CD4-positive, alpha-beta memory T cell (primary cell): ENCODE data around the gene ARL10. TPM values are rescaled to one million over a fixed set of nuclear protein-coding genes. Genes with fewer than 3 reads are reported as not detected.

Experiments used
- CTCF ChIA-PET: fragments of 350-600 bp; sonication (Branson Sonifier 250); formaldehyde crosslinking; loops from one replicate; lab custom pipeline; 2021; ENCODE audit warnings: inconsistent platforms; ENCODE audit not compliant: partially characterized antibody; lab: Charles Lee
- POLR2A ChIA-PET: fragments of 350-600 bp; sonication (Branson Sonifier 250); formaldehyde crosslinking; loops from one replicate; lab custom pipeline; 2021; ENCODE audit not compliant: partially characterized antibody; lab: Charles Lee
- DNase-seq, 5 donors: peaks; one replicate each; pipeline versions ENCODE4 v3.0.0 to v3.0.0-alpha.2; 2020 to 2022; ENCODE audit warnings: mixed read lengths in 1 of 5
- H3K27ac ChIP-seq: one replicate; pipeline ENCODE4 v1.7.0; 2013; ENCODE audit warnings: low read depth, low read length
- H3K27me3 ChIP-seq: 2 replicates; pipeline ENCODE4 v1.7.0; 2013; ENCODE audit warnings: mild to moderate bottlenecking, low read length, moderate library complexity; ENCODE audit not compliant: insufficient read depth
- H3K36me3 ChIP-seq: 2 replicates; pipeline ENCODE4 v1.7.0; 2013; ENCODE audit warnings: mild to moderate bottlenecking, low read length, moderate library complexity; ENCODE audit not compliant: insufficient read depth
- H3K4me1 ChIP-seq: 2 replicates; pipeline ENCODE4 v1.7.0; 2013; ENCODE audit warnings: mild to moderate bottlenecking, low read length, moderate library complexity; ENCODE audit not compliant: insufficient read depth
- H3K4me3 ChIP-seq, 2 donors: one replicate each; pipeline ENCODE4 v1.7.0; 2013; ENCODE audit warnings: low read length in 2 of 2, mild to moderate bottlenecking in 1 of 2
- H3K9me3 ChIP-seq, 2 donors: one replicate each; pipeline ENCODE4 v1.7.0; 2013; ENCODE audit warnings: low read length in 2 of 2, control low read depth in 1 of 2; ENCODE audit not compliant: control insufficient read depth in 1 of 2
- H3K27ac Mint-ChIP-seq, 7 donors: one replicate each; pipeline ENCODE4 v1.8.0; 2020 to 2021; ENCODE audit warnings: mixed read lengths in 7 of 7, mild to moderate bottlenecking in 6 of 7, inconsistent platforms in 3 of 7, moderate library complexity in 3 of 7
- H3K27me3 Mint-ChIP-seq, 2 donors: one replicate each; pipeline ENCODE4 v1.8.0; 2020 to 2021; ENCODE audit warnings: mixed read lengths in 2 of 2
- H3K36me3 Mint-ChIP-seq, 2 donors: one replicate each; pipeline ENCODE4 v1.8.0; 2020 to 2021; ENCODE audit warnings: mixed read lengths in 2 of 2, inconsistent platforms in 1 of 2, mild to moderate bottlenecking in 1 of 2
- H3K4me1 Mint-ChIP-seq, 4 donors: one replicate each; pipeline ENCODE4 v1.8.0; 2020 to 2021; ENCODE audit warnings: mixed read lengths in 4 of 4, mild to moderate bottlenecking in 1 of 4
- H3K4me3 Mint-ChIP-seq, 8 donors: one replicate each; pipeline ENCODE4 v1.8.0; 2020 to 2021; ENCODE audit warnings: mixed read lengths in 8 of 8, mild to moderate bottlenecking in 7 of 8, moderate library complexity in 6 of 8, inconsistent platforms in 3 of 8
- H3K9me3 Mint-ChIP-seq, 8 donors: one replicate each; pipeline ENCODE4 v1.8.0; 2020 to 2021; ENCODE audit warnings: mixed read lengths in 8 of 8, mild to moderate bottlenecking in 5 of 8, inconsistent platforms in 3 of 8, moderate library complexity in 1 of 8
- intact Hi-C: fragments of 100-400 bp; cut with micrococcal nuclease; formaldehyde crosslinking; loops from one replicate; pipeline ENCODE4 v1.15.1; 2023
- polyA plus RNA-seq, 2 donors: library from polyadenylated mRNA; unstranded; fragments of 300-500 nt; fragmentation: Illumina TruSeq; gene quantifications; one replicate each; pipeline ENCODE4 v1.2.3, GENCODE V29; 2021
- total RNA-seq, 2 experiments: library from RNA; stranded (reverse); gene quantifications; one replicate each; pipeline ENCODE4 v1.2.3, GENCODE V29; 2021

ARL10 gene
- total and polyA plus RNA-seq, 4 experiments from 2014 or later = 0.60 to 17.9 (median 7.9) TPM

- peak in 1 of 5 donors; percentile 4 for DNase-seq
- Histone ChIP-seq H3K4me1 (peaks cover 39% of the 10 kb centered on the region), H3K9me3 (no peaks in the 10 kb centered on the region), H3K27ac (peak overlapping the region; percentile 78), H3K36me3 (peaks cover 9% of the 10 kb centered on the region), H3K27me3 (no peaks in the 10 kb centered on the region), H3K4me3 (peak overlapping the region; percentile 91 to 97)
- H3K4me3 Mint-ChIP-seq = peak overlapping the region; percentile 97 to 99 (median 98)
- intact Hi-C loops = no loop called here
- peak overlapping the region; percentile 92 to 98 (median 97) for H3K27ac Mint-ChIP-seq
- ChIA-PET POLR2A (interaction anchor here (0.8 to 3.3 kb wide), 13 partner anchors 10 to 285 kb away, joined by 3 to 40 read pairs (median 6); partner anchors contain the start of genes CLTB, HIGD2A, NOP16 and RNF44), CTCF (interaction anchor here (0.8 to 1.1 kb wide), 5 partner anchors 9 to 173 kb away, joined by 3 to 4 read pairs (median 3); partner anchors contain the start of gene FAF2)
- H3K4me1 Mint-ChIP-seq = peaks cover 28 to 55% (median 42%) of the 10 kb centered on the region in 4 donors
- no peaks in the 10 kb centered on the region for H3K27me3 Mint-ChIP-seq
- peaks cover 11 to 36% of the 10 kb centered on the region in 2 donors for H3K36me3 Mint-ChIP-seq
- H3K9me3 Mint-ChIP-seq = no peaks in the 10 kb centered on the region
Observed at GRCh38 chr5:176362233-176362490, 3.1 kb upstream of the ARL10 start.

- no peaks in the 10 kb centered on the region for H3K9me3 ChIP-seq
- H3K4me1 Mint-ChIP-seq = peaks cover 18 to 47% (median 31%) of the 10 kb centered on the region in 4 donors
- H3K27ac ChIP-seq = peak overlapping the region; percentile 57
- ChIA-PET CTCF (no interaction called here), POLR2A (interaction anchor here (0.6 kb wide), 1 partner anchor 169 kb away, joined by 3 read pairs; no protein-coding TSS in a partner anchor)
- peaks cover 33% of the 10 kb centered on the region for H3K4me1 ChIP-seq
- H3K27me3 Mint-ChIP-seq = no peaks in the 10 kb centered on the region
- no peaks in the 10 kb centered on the region for H3K27me3 ChIP-seq
- peak overlapping the region; percentile 26 to 57 for H3K4me3 ChIP-seq
- intact Hi-C loops = loop anchor here (1.0 kb wide), 1 partner anchor 23 kb away; the partner anchor contains the start of genes HIGD2A and NOP16
- DNase-seq = no peak
- peaks cover 0 to 31% of the 10 kb centered on the region in 2 donors for H3K36me3 Mint-ChIP-seq
- no peaks in the 10 kb centered on the region for H3K36me3 ChIP-seq
- peak overlapping the region; percentile 76 to 86 (median 78) for H3K4me3 Mint-ChIP-seq
- H3K27ac Mint-ChIP-seq = peak overlapping the region; percentile 19 to 84 (median 79)
- H3K9me3 Mint-ChIP-seq = no peaks in the 10 kb centered on the region
Observed at GRCh38 chr5:176364765-176365350, 429 bp upstream of the ARL10 start.

GRCh38 chr5:176366232-176366894 is 1.1 kb downstream of the ARL10 start:
- no peaks in the 10 kb centered on the region for H3K36me3 ChIP-seq
- peaks cover 21% of the 10 kb centered on the region for H3K4me1 ChIP-seq
- no peaks in the 10 kb centered on the region for H3K9me3 ChIP-seq
- no peak for DNase-seq
- H3K27ac Mint-ChIP-seq = peak overlapping the region in 5 of 7 donors; percentile 1 to 76 (median 61)
- peak overlapping the region; percentile 65 to 85 (median 78) for H3K4me3 Mint-ChIP-seq
- ChIA-PET CTCF (no interaction called here), POLR2A (no interaction called here)
- no peaks in the 10 kb centered on the region for H3K9me3 Mint-ChIP-seq
- peaks cover 7 to 36% of the 10 kb centered on the region in 2 donors for H3K36me3 Mint-ChIP-seq
- H3K4me3 ChIP-seq = peak overlapping the region in 1 of 2 donors; percentile 57
- peak overlapping the region; percentile 57 for H3K27ac ChIP-seq
- no peaks in the 10 kb centered on the region for H3K27me3 Mint-ChIP-seq
- H3K4me1 Mint-ChIP-seq = peaks cover 15 to 38% (median 27%) of the 10 kb centered on the region in 4 donors
- H3K27me3 ChIP-seq = no peaks in the 10 kb centered on the region
- intact Hi-C loops = no loop called here

GRCh38 chr5:176368726-176369125 is 3.4 kb downstream of the ARL10 start:
- Mint-ChIP-seq H3K27me3 (no peaks in the 10 kb centered on the region), H3K4me1 (peaks cover 6 to 23% (median 14%) of the 10 kb centered on the region in 4 donors), H3K36me3 (peaks cover 7 to 35% of the 10 kb centered on the region in 2 donors), H3K27ac (no peak overlapping the region), H3K9me3 (no peaks in the 10 kb centered on the region), H3K4me3 (no peak overlapping the region)
- Histone ChIP-seq H3K4me3 (no peak overlapping the region), H3K36me3 (no peaks in the 10 kb centered on the region), H3K27me3 (no peaks in the 10 kb centered on the region), H3K27ac (no peak overlapping the region), H3K9me3 (no peaks in the 10 kb centered on the region), H3K4me1 (peaks cover 13% of the 10 kb centered on the region)
- ChIA-PET CTCF (no interaction called here), POLR2A (no interaction called here)
- no peak for DNase-seq
- intact Hi-C loops = no loop called here

- no peak for DNase-seq
- peak overlapping the region in 1 of 7 donors; percentile 27 for H3K27ac Mint-ChIP-seq
- H3K27me3 Mint-ChIP-seq = no peaks in the 10 kb centered on the region
- peaks cover 7 to 35% of the 10 kb centered on the region in 2 donors for H3K36me3 Mint-ChIP-seq
- Histone ChIP-seq H3K4me3 (no peak overlapping the region), H3K4me1 (peaks cover 7% of the 10 kb centered on the region), H3K9me3 (no peaks in the 10 kb centered on the region), H3K27ac (no peak overlapping the region), H3K27me3 (no peaks in the 10 kb centered on the region), H3K36me3 (no peaks in the 10 kb centered on the region)
- H3K4me3 Mint-ChIP-seq = no peak overlapping the region
- intact Hi-C loops = no loop called here
- CTCF ChIA-PET = interaction anchor here (0.9 kb wide), 1 partner anchor 15 kb away, joined by 3 read pairs; no protein-coding TSS in a partner anchor
- H3K4me1 Mint-ChIP-seq = peaks cover 3 to 17% (median 11%) of the 10 kb centered on the region in 4 donors
- POLR2A ChIA-PET = no interaction called here
- no peaks in the 10 kb centered on the region for H3K9me3 Mint-ChIP-seq
Observed at GRCh38 chr5:176369934-176370711, 4.8 kb downstream of the ARL10 start.

GRCh38 chr5:176371621-176372539 is 6.6 kb downstream of the ARL10 start:
- Mint-ChIP-seq H3K36me3 (peaks cover 7 to 31% of the 10 kb centered on the region in 2 donors), H3K27me3 (no peaks in the 10 kb centered on the region), H3K9me3 (no peaks in the 10 kb centered on the region), H3K27ac (peak overlapping the region in 1 of 7 donors; percentile 70), H3K4me3 (no peak overlapping the region), H3K4me1 (peaks cover 0 to 12% (median 6%) of the 10 kb centered on the region in 4 donors)
- Histone ChIP-seq H3K9me3 (no peaks in the 10 kb centered on the region), H3K4me1 (no peaks in the 10 kb centered on the region), H3K4me3 (no peak overlapping the region), H3K27ac (no peak overlapping the region), H3K27me3 (no peaks in the 10 kb centered on the region), H3K36me3 (no peaks in the 10 kb centered on the region)
- intact Hi-C loops = no loop called here
- no peak for DNase-seq
- CTCF ChIA-PET = no interaction called here
- POLR2A ChIA-PET = interaction anchor here (2.4 kb wide), 1 partner anchor 17 kb away, joined by 10 read pairs; the partner anchor contains the start of genes HIGD2A and NOP16
